Endothelial cell of umbilical vein (primary cell): Measurements from ENCODE around the gene ATP1A4. TPM values are rescaled to one million over a fixed set of nuclear protein-coding genes. Genes with fewer than 3 reads are reported as not detected.

ENCODE experiments used
- BruUV-seq: library from RNA; stranded (reverse); fragments of 400-500 nt; replicated peaks from 2 replicates; lab custom pipeline; 2021; lab: Mats Ljungman, UMichigan
- CTCF ChIA-PET: fragments of 300-600, 350-600 bp; sonication (Branson Sonifier 250); formaldehyde crosslinking; loops from one replicate; lab custom pipeline; 2021; ENCODE audit warnings: antibody characterized with exemption, inconsistent platforms; lab: Charles Lee
- POLR2A ChIA-PET: fragments of 300-600, 350-600 bp; sonication (Branson Sonifier 250); formaldehyde crosslinking; loops from one replicate; lab custom pipeline; 2021; ENCODE audit warnings: antibody characterized with exemption, inconsistent platforms; lab: Charles Lee
- DNase-seq: peaks from one replicate; pipeline ENCODE4 v3.0.0-alpha.2; 2011; ENCODE audit warnings: low read depth, low spot score
- FAIRE-seq: peaks from 2 replicates; lab custom pipeline; 2011; peaks lifted over from hg19 to GRCh38; lab: Jason Lieb, UNC
- H2AFZ ChIP-seq: 2 replicates; pipeline ENCODE4 v1.6.0; 2012; ENCODE audit warnings: low read depth, low read length, control low read depth, inconsistent platforms
- H3K27ac ChIP-seq: 2 replicates; pipeline ENCODE4 v1.5.1; 2011; ENCODE audit warnings: low read depth, mild to moderate bottlenecking, control low read depth, low read length, moderate library complexity; ENCODE audit not compliant: insufficient read depth
- H3K27me3 ChIP-seq, 2 experiments: 2 replicates each; pipeline versions ENCODE4 v1.6.0 to v1.6.1; 2011; ENCODE audit warnings: low read length in 2 of 2, mixed read lengths in 1 of 2; ENCODE audit not compliant: control insufficient read depth in 2 of 2, insufficient read depth in 2 of 2
- H3K36me3 ChIP-seq, 2 experiments: 2 replicates in 1 of 2; 3 replicates in 1 of 2; pipeline ENCODE4 v1.5.1; 2011; ENCODE audit warnings: low read length in 2 of 2, mild to moderate bottlenecking in 1 of 2, moderate library complexity in 1 of 2; ENCODE audit not compliant: control insufficient read depth in 2 of 2, insufficient read depth in 2 of 2; ENCODE audit errors: extremely low read depth in 1 of 2
- H3K4me1 ChIP-seq: 3 replicates; pipeline ENCODE4 v1.5.1; 2011; ENCODE audit warnings: mild to moderate bottlenecking, low read length; ENCODE audit not compliant: control insufficient read depth, insufficient read depth; ENCODE audit errors: extremely low read depth
- H3K4me2 ChIP-seq: 2 replicates; pipeline ENCODE4 v1.6.1; 2011; ENCODE audit warnings: low read length, control low read depth, mixed read lengths; ENCODE audit not compliant: insufficient read depth
- H3K4me3 ChIP-seq, 3 experiments: fragments of 200-600 bp in 1 of 3; sonication (generic), shearing (Covaris generic) in 1 of 3; replicated peaks in 1 of 3; 2 replicates each; pipeline ENCODE4 v1.5.1; 2011 to 2016; ENCODE audit warnings: control low read depth in 3 of 3, low read length in 3 of 3, mild to moderate bottlenecking in 2 of 3, inconsistent platforms in 1 of 3, low read depth in 1 of 3, moderate library complexity in 1 of 3; ENCODE audit not compliant: insufficient read depth in 1 of 3
- H3K79me2 ChIP-seq: 2 replicates; pipeline ENCODE4 v1.6.0; 2012; ENCODE audit warnings: low read length, inconsistent platforms; ENCODE audit not compliant: control insufficient read depth, insufficient read depth
- H3K9ac ChIP-seq: replicated peaks from 2 replicates; pipeline ENCODE3; 2011; ENCODE audit warnings: low read length, control low read depth; ENCODE audit not compliant: insufficient read depth; ENCODE audit errors: extremely low read depth
- H3K9me1 ChIP-seq: replicated peaks from 3 replicates; pipeline ENCODE4 v1.6.0; 2011; ENCODE audit warnings: mild to moderate bottlenecking, low read length; ENCODE audit not compliant: control insufficient read depth, insufficient read depth; ENCODE audit errors: extremely low read depth
- H3K9me3 ChIP-seq: replicated peaks from 2 replicates; pipeline ENCODE4 v1.5.1; 2012; ENCODE audit warnings: low read length, inconsistent platforms; ENCODE audit not compliant: control insufficient read depth, insufficient read depth
- H4K20me1 ChIP-seq: replicated peaks from 2 replicates; pipeline ENCODE3; 2011; ENCODE audit warnings: mild to moderate bottlenecking, low read length; ENCODE audit not compliant: control insufficient read depth, insufficient read depth; ENCODE audit errors: extremely low read depth
- EZH2 ChIP-seq: IDR thresholded peaks from 2 replicates; pipeline ENCODE4 v1.6.1; 2012; ENCODE audit warnings: borderline replicate concordance, low read depth, mild to moderate bottlenecking, moderate library complexity, low read length, inconsistent platforms; ENCODE audit not compliant: severe bottlenecking
- FOS ChIP-seq: IDR thresholded peaks from 2 replicates; pipeline ENCODE4 v1.6.1; 2011; ENCODE audit warnings: mild to moderate bottlenecking, low read length, moderate library complexity, borderline replicate concordance; ENCODE audit not compliant: insufficient read depth
- GATA2 ChIP-seq: IDR thresholded peaks from 2 replicates; pipeline ENCODE4 v1.7.0; 2011; ENCODE audit warnings: low read depth, mild to moderate bottlenecking, moderate library complexity, mixed read lengths, low read length; ENCODE audit not compliant: insufficient read length, insufficient read depth
- JUN ChIP-seq: IDR thresholded peaks from 2 replicates; pipeline ENCODE4 v1.6.1; 2011; ENCODE audit warnings: borderline replicate concordance, low read depth; ENCODE audit not compliant: insufficient read length, insufficient read depth
- POLR2A ChIP-seq: IDR thresholded peaks from 2 replicates; pipeline ENCODE4 v1.6.1; 2012; ENCODE audit warnings: low read depth, mild to moderate bottlenecking, control low read depth, low read length
- POLR2AphosphoS5 ChIP-seq: IDR thresholded peaks from 2 replicates; pipeline ENCODE4 v1.6.1; 2012; ENCODE audit warnings: low read depth, mild to moderate bottlenecking, control low read depth, low read length, moderate library complexity; ENCODE audit not compliant: insufficient read depth
- dilution Hi-C: fragments of 300-500 bp; cut with MboI; formaldehyde crosslinking; loops from one replicate; pipeline ENCODE4 v1.15.0; 2019; ENCODE audit warnings: low sequenced_read_pairs; ENCODE audit not compliant: extremely low pct_ligation_motif_present
- intact Hi-C: fragments of 100-400 bp; cut with micrococcal nuclease; formaldehyde crosslinking; loops from one replicate; pipeline ENCODE4 v1.10.0; 2022
- polyA plus RNA-seq, 4 experiments: library from polyadenylated mRNA; depleted of rRNA in 3 of 4; stranded (reverse) in 3 of 4; unstranded in 1 of 4; fragments of >200 nt; gene quantifications; 2 replicates each; pipeline versions ENCODE4 v1.2.1 to v1.2.3, GENCODE V29; 2011 to 2012; ENCODE audit warnings: missing spikeins in 1 of 4
- total RNA-seq: library from RNA; stranded (reverse); gene quantifications from 2 replicates; pipeline ENCODE4 v1.2.3, GENCODE V29; 2021
- TF ChIP-seq, protein P1 (sequence below), 2 donors: IDR thresholded peaks; 1 replicate in 1 of 2; 2 replicates in 1 of 2; pipeline ENCODE4 v1.5.1; 2011; ENCODE audit warnings: low read length in 2 of 2, mild to moderate bottlenecking in 2 of 2, moderate library complexity in 2 of 2, control low read depth in 1 of 2, inconsistent platforms in 1 of 2, low read depth in 1 of 2; ENCODE audit not compliant: insufficient read depth in 1 of 2; ENCODE audit errors: extremely low read depth in 1 of 2

Gene ATP1A4
- total and polyA plus RNA-seq, 2 donors (not counting 3 experiments of a cell fraction or from before 2014, with no cell fraction given) = not detected

DNA sequence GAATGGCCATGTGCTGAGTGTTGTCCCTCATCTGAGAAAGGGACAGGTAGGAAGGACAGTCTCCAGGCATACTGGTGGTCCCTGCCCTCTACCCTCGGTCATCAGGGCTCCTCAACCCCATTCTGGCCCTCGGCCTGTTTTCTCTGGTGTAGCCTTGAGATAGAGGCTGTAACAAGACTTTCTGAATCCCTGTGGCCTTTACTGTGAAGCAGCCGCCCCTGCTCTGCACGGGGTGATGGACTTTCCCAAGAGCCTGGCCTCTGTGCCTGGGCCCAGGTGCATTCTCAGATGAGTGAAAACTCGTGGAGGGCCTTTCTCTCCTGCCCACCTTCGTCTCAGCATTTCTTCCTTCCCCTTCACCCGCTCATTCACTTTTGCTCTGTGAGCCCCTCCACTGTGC, 36.0 kb downstream of the ATP1A4 start:
- ChIA-PET CTCF (interaction anchor here (1.3 to 1.7 kb wide), 2 partner anchors 21 to 189 kb away, joined by 3 to 4 read pairs; no protein-coding TSS in a partner anchor), POLR2A (no interaction called here)
- TF ChIP-seq GATA2 = no peak
- no peak for TF ChIP-seq POLR2A
- no peak for TF ChIP-seq JUN
- no peak for TF ChIP-seq EZH2
- no peak for TF ChIP-seq POLR2AphosphoS5
- TF ChIP-seq FOS = no peak
- TF ChIP-seq, protein P1, sequence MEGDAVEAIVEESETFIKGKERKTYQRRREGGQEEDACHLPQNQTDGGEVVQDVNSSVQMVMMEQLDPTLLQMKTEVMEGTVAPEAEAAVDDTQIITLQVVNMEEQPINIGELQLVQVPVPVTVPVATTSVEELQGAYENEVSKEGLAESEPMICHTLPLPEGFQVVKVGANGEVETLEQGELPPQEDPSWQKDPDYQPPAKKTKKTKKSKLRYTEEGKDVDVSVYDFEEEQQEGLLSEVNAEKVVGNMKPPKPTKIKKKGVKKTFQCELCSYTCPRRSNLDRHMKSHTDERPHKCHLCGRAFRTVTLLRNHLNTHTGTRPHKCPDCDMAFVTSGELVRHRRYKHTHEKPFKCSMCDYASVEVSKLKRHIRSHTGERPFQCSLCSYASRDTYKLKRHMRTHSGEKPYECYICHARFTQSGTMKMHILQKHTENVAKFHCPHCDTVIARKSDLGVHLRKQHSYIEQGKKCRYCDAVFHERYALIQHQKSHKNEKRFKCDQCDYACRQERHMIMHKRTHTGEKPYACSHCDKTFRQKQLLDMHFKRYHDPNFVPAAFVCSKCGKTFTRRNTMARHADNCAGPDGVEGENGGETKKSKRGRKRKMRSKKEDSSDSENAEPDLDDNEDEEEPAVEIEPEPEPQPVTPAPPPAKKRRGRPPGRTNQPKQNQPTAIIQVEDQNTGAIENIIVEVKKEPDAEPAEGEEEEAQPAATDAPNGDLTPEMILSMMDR (IDR thresholded peaks at IDR 0.05; ENCODE audit: extremely low read depth in 1 of 2, insufficient read depth in 1 of 2, low read depth in 1 of 2, low read length in 2 of 2) = no peak
- H3K4me1 ChIP-seq = peaks cover 5% of the 10 kb centered on the region
- H3K9me3 ChIP-seq = no peaks in the 10 kb centered on the region
- H3K27me3 ChIP-seq = peaks cover 0 to 4% of the 10 kb centered on the region in 2 experiments
- no peaks in the 10 kb centered on the region for H3K9me1 ChIP-seq
- H4K20me1 ChIP-seq = no peaks in the 10 kb centered on the region
- no peak overlapping the region for H3K27ac ChIP-seq
- FAIRE-seq = no peak
- dilution Hi-C loops = no loop called here
- no TSS peak for BruUV-seq
- H3K36me3 ChIP-seq = no peaks in the 10 kb centered on the region
- DNase-seq = no peak
- H3K4me3 ChIP-seq = no peak overlapping the region
- H3K4me2 ChIP-seq = no peak overlapping the region
- H2AFZ ChIP-seq = no peak overlapping the region
- no peaks in the 10 kb centered on the region for H3K79me2 ChIP-seq
- intact Hi-C loops = no loop called here
- H3K9ac ChIP-seq = no peak overlapping the region
